Transverse colon (tissue), 4 donors: ENCODE data around the gene TAS1R3. TPM values are rescaled to one million over a fixed set of nuclear protein-coding genes. Genes with fewer than 3 reads are reported as not detected.
"Not testable (repeated sequence)": the region's sequence is repeated elsewhere in the genome, so short reads cannot be mapped to it uniquely, and the experiment has no call there.

ENCODE experiments used
- DNase-seq: peaks from one replicate; pipeline ENCODE4 v3.0.0-alpha.2; 2019
- H3K27ac ChIP-seq, 4 donors: fragments of 200-600 bp; sonication (generic); 2 replicates each; pipeline ENCODE4 v1.5.1; 2016 to 2018; ENCODE audit warnings: inconsistent platforms in 4 of 4
- H3K27me3 ChIP-seq: fragments of 200-600 bp; sonication (generic); 2 replicates; pipeline ENCODE4 v1.5.1; 2017; ENCODE audit warnings: inconsistent platforms
- H3K36me3 ChIP-seq, 4 donors: fragments of 200-600 bp; sonication (generic); 2 replicates each; pipeline ENCODE4 v1.5.1; 2017 to 2019; ENCODE audit warnings: inconsistent platforms in 4 of 4
- H3K4me1 ChIP-seq, 4 donors: fragments of 200-600 bp; sonication (generic); 2 replicates each; pipeline ENCODE4 v1.5.1; 2017 to 2020; ENCODE audit warnings: inconsistent platforms in 4 of 4
- H3K4me3 ChIP-seq, 4 donors: fragments of 200-600 bp; sonication (generic); 1 replicate in 1 of 4; 2 replicates in 3 of 4; pipeline versions ENCODE4 v1.5.1 to v1.6.1; 2017 to 2019; ENCODE audit warnings: inconsistent platforms in 4 of 4
- H3K9me3 ChIP-seq, 2 donors: fragments of 200-600 bp; sonication (generic); 2 replicates each; pipeline ENCODE4 v1.5.1; 2017 to 2019; ENCODE audit warnings: inconsistent platforms in 2 of 2
- CTCF ChIP-seq, 5 experiments: fragments of 200-600 bp in 3 of 5; fragments of 450-650 bp in 2 of 5; sonication (generic) in 3 of 5; IDR thresholded peaks; 1 replicate in 2 of 5; 2 replicates in 3 of 5; pipeline ENCODE4 v1.5.1; 2016 to 2017; ENCODE audit warnings: antibody characterized with exemption in 5 of 5, inconsistent platforms in 3 of 5, mild to moderate bottlenecking in 2 of 5, moderate library complexity in 1 of 5
- EP300 ChIP-seq: sonication (generic); formaldehyde crosslinking; IDR thresholded peaks from one replicate; pipeline ENCODE4 v1.6.1; 2017; ENCODE audit warnings: antibody characterized with exemption, low read depth
- POLR2A ChIP-seq: fragments of 450-650 bp; IDR thresholded peaks from one replicate; pipeline ENCODE4 v1.6.1; 2016; ENCODE audit warnings: antibody characterized with exemption, mild to moderate bottlenecking, moderate library complexity
- POLR2AphosphoS5 ChIP-seq, 3 donors: sonication (generic); formaldehyde crosslinking; IDR thresholded peaks; one replicate each; pipeline ENCODE4 v1.6.1; 2016; ENCODE audit warnings: antibody characterized with exemption in 3 of 3
- WGBS, 2 donors: methylation state at CpG; one replicate each; pipeline ENCODE4 v1.1.5; 2018; ENCODE audit warnings: low coverage in 1 of 2; 5-methylcytosine and 5-hydroxymethylcytosine counted together
- in situ Hi-C, 4 donors: fragments of 200-750 bp; cut with MboI; loops; one replicate each; pipeline versions ENCODE4 v1.15.0 to v1.15.1; 2017; ENCODE audit warnings: low sequenced_read_pairs in 3 of 4, low pct_ligation_motif_present in 1 of 4, low pct_unique_long_range_greater_than_20kb in 1 of 4
- intact Hi-C: fragments of 100-400 bp; cut with DNase I; formaldehyde crosslinking; loops from one replicate; pipeline ENCODE4 v1.15.1; 2023; ENCODE audit warnings: low total_unique reads
- total RNA-seq, 4 donors: library from RNA; depleted of rRNA; stranded (reverse); fragments of >200 nt; gene quantifications; one replicate each; pipeline ENCODE4 v1.1.0, GENCODE V29; 2016

The TAS1R3 gene
- total RNA-seq, 4 donors from 2014 or later, result 0.40 to 2.0 (median 1.9) TPM; not detected in 1

DNA sequence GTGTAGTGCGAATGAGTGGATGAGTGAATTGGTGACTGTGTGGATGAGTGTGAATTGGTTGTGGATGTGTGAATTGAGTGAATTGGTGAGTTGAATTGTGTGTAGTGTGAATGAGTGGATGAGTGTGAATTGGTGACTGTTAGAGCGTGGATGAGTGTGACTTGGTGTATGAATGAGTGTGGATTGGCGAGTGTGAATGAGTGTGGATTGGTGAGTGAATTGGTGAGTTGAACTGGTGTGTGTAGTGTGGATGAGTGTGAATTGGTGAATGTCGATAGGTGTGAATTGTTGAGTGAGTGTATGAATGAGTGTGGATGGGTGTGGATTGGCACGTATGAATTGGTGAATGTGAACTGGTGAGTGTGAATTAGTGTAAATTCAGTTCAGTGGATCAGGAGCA, 36.2 kb downstream of the TAS1R3 start:
- Histone ChIP-seq H3K27ac (no peak overlapping the region), H3K9me3 (no peaks in the 10 kb centered on the region), H3K36me3 (no peaks in the 10 kb centered on the region), H3K4me1 (peaks cover 7 to 11% (median 9%) of the 10 kb centered on the region in 4 donors), H3K27me3 (no peaks in the 10 kb centered on the region), H3K4me3 (no peak overlapping the region)
- TF ChIP-seq POLR2AphosphoS5 (IDR thresholded peaks at IDR 0.05) (no peak), EP300 (no peak), POLR2A (no peak), CTCF (IDR thresholded peaks at IDR 0.05) (no peak)
- WGBS, 2 donors, result 97 to 100% methylated on average over 5 of the region's 5 CpGs
- intact Hi-C loops, result no loop called here
- DNase-seq, result no peak
- in situ Hi-C loops, result no loop called here

DNA sequence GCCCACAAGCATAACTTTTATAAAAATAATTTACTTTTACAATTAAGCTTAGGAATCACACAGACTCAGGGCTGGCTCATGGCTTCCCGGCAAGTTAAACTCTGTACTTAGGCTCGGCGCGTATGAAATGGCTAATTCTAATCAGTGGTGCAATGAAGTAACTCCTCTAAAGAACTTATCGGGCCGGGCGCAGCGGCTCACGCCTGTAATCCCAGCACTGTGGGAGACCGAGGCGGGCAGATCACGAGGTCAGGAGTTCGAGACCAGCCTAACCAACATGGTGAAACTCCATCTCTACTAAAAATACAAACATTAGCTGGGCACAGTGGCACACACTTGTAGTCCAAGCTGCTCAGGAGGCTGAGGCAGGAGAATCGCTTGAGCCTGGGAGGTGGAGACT, 39.0 kb downstream of the TAS1R3 start:
- H3K4me1 ChIP-seq, result peaks cover 20 to 28% (median 25%) of the 10 kb centered on the region in 4 donors
- H3K27ac ChIP-seq, H3K27me3 ChIP-seq, DNase-seq, H3K36me3 ChIP-seq, H3K9me3 ChIP-seq, H3K4me3 ChIP-seq, in situ Hi-C loops: not testable (repeated sequence)
- intact Hi-C loops, result loop anchor here (10.0 kb wide), 1 partner anchor 355 kb away; the partner anchor contains the start of gene ISG15
- 89% methylated on average over 14 of the region's 14 CpGs; no CpG with 5 or more reads in 1 of the 2 donors for WGBS, 2 donors

- no peak for DNase-seq
- WGBS, 2 donors, result 82% methylated on average over 16 of the region's 16 CpGs; no CpG with 5 or more reads in 1 of the 2 donors
- H3K27me3 ChIP-seq, result no peaks in the 10 kb centered on the region
- no peak overlapping the region for H3K4me3 ChIP-seq
- no peaks in the 10 kb centered on the region for H3K36me3 ChIP-seq
- peaks cover 22 to 31% (median 27%) of the 10 kb centered on the region in 4 donors for H3K4me1 ChIP-seq
- no peak for TF ChIP-seq EP300
- in situ Hi-C loops (no loop called here), intact Hi-C loops (loop anchor here (10.0 kb wide), 1 partner anchor 356 kb away; the partner anchor contains the start of gene ISG15)
- H3K27ac ChIP-seq, result no peak overlapping the region
- no peaks in the 10 kb centered on the region for H3K9me3 ChIP-seq
Measured at GRCh38 chr1:1370771-1371300, 39.8 kb downstream of the TAS1R3 start.

DNA sequence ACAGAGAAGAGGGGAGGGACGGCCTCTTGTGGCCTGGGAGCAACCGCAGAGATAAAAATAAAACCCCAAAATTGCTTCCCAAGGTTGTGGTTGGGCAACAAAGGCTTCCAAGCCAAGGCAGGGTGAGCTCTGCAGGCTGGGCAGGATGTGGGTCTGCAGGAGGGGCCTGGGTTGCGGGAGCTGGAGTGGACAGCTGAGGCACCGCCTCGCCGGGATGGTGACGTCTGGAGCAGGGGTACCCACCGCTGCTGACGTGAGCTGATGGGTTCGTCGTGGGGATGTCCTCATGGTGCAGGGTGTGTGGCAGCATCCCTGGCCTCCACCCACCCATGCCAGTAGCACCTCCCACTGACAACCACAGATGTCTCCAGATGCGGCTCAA, 40.3 kb downstream of the TAS1R3 start:
- DNase-seq, result no peak
- intact Hi-C loops (loop anchor here (10.0 kb wide), 1 partner anchor 357 kb away; the partner anchor contains the start of gene ISG15), in situ Hi-C loops (no loop called here)
- Histone ChIP-seq H3K27ac (peak overlapping the region in 1 of 4 donors; percentile 24), H3K36me3 (no peaks in the 10 kb centered on the region), H3K9me3 (no peaks in the 10 kb centered on the region), H3K4me1 (peaks cover 26 to 34% (median 30%) of the 10 kb centered on the region in 4 donors), H3K4me3 (no peak overlapping the region), H3K27me3 (no peaks in the 10 kb centered on the region)
- WGBS, 2 donors, result 50 to 100% methylated on average over 1 to 12 of the region's 12 CpGs
- TF ChIP-seq EP300 (no peak), POLR2A (no peak), CTCF (IDR thresholded peaks at IDR 0.05) (no peak), POLR2AphosphoS5 (IDR thresholded peaks at IDR 0.05) (no peak)

GRCh38 chr1:1371746-1372711, 40.9 kb downstream of the TAS1R3 start:
- H3K36me3 ChIP-seq, result no peaks in the 10 kb centered on the region
- no peak for TF ChIP-seq EP300
- peak; percentile 89 to 98 (median 96) for TF ChIP-seq CTCF (IDR thresholded peaks at IDR 0.05)
- peak in 1 of 3 donors; percentile 19 for TF ChIP-seq POLR2AphosphoS5 (IDR thresholded peaks at IDR 0.05)
- H3K4me1 ChIP-seq, result peaks cover 26 to 34% (median 30%) of the 10 kb centered on the region in 4 donors
- intact Hi-C loops (loop anchor here (10.0 kb wide), 1 partner anchor 357 kb away; the partner anchor contains the start of gene ISG15), in situ Hi-C loops (no loop called here)
- H3K27me3 ChIP-seq, result no peaks in the 10 kb centered on the region
- 33% methylated on average over 25 of the region's 26 CpGs; no CpG with 5 or more reads in 1 of the 2 donors for WGBS, 2 donors
- peak overlapping the region in 1 of 4 donors; percentile 24 for H3K27ac ChIP-seq
- H3K4me3 ChIP-seq, result no peak overlapping the region
- peak; percentile 78 for DNase-seq
- no peaks in the 10 kb centered on the region for H3K9me3 ChIP-seq
